NCI-H187 treated with DMSO at 0.1 percent for 48 hours (cell line): Measurements from ENCODE around the gene GPANK1.

Experiments used
- DNase-seq: peaks from one replicate; lab custom pipeline; 2025; lab: John Stamatoyannopoulos, UW

The GPANK1 gene

DNA sequence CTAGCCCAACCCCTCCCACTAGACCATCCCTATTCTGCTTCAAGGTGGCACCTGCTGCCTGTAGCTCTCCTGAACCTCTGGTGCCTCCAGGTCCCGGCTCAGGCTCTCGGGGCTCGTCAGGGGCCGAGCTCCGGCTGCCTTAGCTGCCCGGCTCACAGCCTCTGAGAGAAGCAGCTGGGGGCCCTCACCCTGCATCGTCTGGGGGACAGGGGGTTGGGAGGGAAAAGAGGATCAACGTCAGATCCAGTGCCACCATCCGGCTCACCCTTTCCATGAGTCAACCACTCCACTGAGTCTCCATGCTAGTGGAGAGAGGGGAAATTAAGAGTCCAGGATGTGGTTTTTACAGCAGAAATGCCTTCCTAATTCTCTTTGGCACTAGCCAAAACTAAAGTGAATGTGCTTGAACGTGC lies 25.3 kb downstream of the GPANK1 start:
- no peak for DNase-seq

DNA sequence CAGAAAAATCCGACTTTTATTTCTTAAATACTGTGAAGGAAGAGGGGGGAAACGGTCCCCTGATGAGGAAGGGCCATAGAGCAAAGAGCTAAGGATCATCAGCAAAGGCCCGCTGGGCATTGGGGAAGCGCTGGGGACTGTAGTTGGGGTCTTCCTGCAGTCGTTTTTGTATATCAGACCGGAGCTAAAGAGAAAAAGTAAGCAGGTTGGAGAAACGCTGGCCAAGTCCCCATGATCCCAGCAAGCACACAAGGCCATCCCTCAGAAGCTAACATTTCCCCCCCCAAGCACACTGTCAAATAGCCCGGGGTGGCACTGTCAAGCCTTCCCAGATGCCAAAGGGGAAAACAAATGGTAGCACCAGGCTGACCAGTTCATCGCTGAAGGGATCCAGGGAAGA lies 25.8 kb downstream of the GPANK1 start:
- no peak for DNase-seq

DNA sequence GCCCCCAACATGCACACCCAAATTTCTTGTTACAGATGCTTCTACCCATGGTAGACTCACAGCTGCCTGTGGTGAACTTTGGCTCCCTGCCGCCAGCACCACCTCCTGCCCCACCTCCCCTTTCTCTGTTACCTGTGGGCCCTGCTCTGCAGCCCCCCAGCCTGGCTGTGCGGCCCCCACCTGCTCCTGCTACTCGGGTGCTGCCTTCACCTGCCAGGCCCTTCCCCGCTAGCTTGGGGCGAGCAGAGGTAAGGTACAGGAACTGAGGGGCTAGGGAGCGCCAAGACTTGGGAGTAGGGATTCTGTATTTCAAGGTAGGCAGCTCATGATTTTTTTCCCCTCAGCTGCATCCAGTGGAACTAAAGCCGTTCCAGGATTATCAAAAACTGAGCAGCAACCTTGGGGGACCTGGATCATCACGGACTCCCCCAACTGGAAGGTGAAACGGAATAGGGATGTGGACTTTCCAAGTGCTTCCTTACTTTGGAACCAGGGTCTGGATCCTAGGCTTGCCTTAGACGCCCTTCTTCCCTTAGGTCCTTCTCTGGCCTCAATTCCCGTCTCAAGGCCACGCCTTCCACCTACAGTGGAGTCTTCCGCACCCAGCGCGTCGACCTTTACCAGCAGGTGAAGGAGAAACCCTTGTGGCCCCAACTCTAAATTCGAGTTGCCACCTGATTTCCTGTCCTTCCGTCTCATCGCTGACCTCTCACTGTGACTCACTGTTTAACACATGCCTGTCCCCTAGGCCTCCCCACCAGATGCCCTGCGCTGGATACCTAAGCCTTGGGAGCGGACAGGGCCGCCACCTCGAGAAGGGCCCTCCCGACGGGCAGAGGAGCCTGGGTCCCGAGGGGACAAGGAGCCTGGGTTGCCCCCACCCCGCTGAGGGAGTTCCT lies 27.9 kb downstream of the GPANK1 start:
- DNase-seq, result no peak

DNA sequence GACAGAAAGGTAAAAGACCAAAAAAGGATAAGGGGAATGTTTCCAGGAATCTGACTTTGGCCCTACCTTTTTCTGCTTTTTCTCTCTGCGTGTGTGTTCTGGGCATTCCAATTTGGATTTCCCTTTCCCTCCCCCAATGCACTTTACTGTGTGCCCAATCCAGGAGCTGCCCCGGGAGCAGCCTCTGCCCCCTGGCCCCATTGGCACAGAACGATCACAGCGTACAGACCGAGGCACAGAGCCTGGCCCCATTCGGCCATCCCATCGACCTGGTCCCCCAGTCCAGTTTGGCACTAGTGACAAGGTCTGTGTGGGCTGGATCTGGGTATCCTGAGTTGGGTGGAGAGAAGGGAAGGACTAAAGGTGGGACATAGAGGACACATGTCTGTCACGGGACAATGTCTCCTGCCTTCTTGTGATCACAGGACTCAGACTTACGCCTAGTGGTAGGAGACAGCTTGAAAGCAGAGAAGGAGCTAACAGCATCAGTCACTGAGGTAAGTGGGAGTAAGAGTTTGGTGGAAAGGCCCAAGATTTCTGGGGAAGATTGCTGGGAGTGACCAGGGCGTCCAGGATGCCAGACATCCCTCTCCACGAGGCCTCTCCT lies 29.7 kb downstream of the GPANK1 start:
- no peak for DNase-seq

DNA sequence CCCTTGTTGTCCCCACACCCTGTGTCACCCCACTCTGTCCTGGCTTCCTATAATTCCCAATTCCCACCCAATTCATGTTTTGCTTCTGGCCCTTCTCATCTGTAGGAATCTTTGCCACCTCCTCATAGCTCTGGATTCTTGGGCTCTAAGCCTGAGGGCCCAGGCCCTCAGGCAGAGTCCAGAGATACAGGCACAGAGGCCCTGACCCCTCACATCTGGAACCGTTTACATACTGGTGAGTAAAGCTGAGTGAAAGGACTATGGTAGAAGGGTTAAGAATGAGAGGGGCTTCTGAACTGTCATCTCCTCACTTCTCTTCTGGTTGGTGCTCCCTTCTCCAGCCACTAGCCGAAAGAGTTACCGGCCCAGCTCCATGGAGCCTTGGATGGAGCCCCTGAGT lies 30.7 kb downstream of the GPANK1 start:
- DNase-seq, result no peak

DNA sequence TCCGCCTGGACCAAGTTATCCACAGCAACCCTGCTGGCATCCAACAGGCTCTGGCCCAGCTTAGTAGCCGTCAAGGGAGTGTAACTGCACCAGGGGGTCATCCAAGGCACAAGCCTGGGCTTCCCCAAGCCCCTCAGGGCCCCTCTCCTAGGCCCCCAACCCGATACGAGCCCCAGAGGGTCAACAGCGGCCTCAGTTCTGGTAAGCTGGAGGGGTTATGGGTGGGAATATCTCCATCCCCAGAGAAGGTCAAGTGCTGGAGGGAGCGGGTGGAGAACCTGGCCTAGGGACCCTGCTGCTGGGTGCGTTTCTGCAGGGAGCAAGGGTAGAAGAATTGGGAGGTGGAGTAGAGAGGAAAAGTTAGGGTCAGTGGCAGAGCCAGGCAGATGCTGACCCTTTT lies 31.4 kb downstream of the GPANK1 start:
- DNase-seq, result no peak

DNA sequence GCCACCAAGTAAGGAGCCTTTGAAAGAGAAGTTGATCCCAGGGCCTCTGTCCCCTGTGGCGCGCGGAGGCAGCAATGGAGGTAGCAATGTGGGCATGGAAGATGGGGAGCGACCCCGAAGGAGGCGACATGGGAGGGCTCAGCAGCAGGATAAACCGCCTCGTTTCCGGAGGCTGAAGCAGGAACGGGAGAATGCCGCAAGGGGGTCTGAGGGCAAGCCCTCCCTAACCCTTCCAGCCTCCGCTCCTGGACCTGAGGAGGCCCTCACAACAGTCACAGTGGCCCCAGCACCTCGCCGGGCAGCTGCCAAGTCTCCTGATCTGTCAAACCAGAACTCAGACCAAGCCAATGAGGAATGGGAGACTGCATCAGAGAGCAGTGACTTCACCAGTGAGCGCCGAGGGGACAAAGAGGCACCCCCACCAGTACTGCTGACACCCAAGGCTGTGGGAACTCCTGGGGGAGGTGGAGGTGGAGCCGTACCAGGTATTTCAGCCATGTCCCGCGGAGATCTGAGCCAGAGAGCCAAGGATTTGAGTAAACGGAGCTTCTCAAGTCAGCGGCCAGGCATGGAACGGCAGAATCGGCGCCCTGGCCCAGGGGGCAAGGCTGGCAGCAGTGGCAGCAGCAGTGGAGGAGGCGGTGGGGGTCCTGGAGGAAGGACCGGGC lies 32.4 kb downstream of the GPANK1 start:
- no peak for DNase-seq

DNA sequence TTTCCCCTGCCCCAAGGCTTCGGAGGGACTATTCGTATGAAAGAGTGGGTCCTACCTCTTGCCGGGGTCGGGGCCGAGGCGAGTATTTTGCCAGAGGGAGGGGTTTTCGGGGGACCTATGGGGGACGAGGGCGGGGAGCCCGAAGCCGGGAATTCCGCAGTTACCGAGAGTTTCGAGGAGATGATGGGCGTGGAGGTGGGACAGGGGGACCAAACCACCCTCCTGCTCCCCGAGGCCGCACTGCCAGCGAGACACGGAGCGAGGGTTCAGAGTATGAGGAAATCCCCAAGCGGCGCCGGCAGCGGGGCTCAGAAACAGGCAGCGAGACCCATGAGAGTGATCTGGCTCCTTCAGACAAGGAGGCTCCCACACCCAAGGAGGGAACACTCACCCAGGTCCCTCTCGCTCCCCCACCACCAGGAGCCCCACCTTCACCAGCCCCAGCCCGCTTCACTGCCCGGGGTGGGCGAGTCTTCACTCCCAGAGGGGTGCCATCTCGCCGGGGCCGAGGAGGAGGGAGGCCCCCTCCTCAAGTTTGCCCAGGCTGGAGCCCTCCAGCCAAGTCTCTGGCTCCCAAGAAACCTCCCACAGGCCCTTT lies 33.0 kb downstream of the GPANK1 start:
- no peak for DNase-seq

DNA sequence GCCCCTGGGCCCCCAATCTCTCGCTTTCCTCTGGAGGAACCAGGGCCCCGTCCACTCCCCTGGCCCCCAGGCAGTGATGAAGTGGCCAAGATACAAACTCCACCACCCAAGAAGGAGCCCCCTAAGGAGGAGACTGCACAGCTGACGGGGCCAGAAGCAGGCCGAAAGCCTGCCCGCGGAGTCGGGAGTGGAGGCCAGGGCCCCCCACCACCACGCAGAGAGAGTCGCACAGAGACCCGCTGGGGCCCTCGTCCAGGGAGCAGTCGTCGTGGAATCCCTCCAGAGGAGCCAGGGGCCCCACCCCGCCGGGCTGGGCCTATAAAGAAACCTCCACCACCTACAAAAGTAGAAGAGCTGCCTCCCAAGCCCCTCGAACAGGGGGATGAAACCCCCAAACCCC lies 33.6 kb downstream of the GPANK1 start:
- no peak for DNase-seq

DNA sequence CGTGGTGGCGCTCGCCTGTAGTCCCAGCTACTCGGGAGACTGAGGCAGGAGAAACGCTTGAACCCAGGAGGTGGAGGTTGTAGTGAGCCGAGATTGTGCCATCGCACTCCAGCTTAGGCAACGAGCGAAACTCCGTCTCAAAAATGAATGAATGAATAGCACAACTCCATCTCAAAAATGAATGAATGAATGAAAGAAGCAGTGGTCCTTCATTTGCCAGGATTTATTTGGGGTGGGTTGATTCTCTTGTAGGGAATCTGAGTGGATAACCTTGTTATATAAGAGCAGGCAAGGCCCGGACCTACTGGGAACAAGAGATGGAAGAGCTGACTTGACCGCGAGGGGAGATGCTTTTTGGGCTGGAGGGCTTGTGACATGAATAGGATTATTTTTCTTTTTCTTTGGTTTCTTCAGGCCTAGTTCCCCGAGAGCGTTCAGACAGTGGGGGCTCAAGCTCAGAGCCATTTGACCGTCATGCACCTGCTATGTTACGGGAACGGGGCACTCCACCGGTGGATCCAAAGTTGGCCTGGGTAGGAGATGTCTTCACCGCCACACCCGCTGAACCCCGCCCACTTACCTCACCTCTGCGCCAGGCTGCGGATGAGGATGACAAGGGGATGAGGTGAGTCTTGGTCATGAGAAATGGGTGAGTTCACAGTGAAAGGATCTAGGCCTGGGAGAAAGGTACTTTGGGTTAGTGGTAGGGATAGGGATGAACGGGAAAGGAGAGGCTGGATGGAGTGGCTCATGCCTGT lies 34.4 kb downstream of the GPANK1 start:
- DNase-seq, result no peak

DNA sequence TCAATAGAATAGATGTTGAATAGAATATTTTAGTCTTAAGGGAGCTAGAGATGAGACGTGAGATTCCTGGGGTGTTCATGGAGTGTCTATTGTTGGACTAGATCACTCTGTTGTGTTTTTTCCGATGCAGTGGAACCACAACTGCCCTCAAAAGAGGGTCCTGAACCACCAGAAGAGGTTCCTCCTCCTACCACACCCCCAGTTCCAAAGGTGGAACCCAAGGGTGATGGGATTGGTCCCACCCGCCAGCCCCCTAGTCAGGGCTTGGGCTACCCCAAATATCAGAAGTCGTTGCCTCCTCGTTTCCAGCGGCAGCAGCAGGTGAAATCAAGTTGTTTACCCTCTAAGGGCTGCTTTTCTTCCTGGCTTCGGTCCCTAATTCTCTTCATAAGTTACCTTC lies 35.8 kb downstream of the GPANK1 start:
- DNase-seq, result no peak

DNA sequence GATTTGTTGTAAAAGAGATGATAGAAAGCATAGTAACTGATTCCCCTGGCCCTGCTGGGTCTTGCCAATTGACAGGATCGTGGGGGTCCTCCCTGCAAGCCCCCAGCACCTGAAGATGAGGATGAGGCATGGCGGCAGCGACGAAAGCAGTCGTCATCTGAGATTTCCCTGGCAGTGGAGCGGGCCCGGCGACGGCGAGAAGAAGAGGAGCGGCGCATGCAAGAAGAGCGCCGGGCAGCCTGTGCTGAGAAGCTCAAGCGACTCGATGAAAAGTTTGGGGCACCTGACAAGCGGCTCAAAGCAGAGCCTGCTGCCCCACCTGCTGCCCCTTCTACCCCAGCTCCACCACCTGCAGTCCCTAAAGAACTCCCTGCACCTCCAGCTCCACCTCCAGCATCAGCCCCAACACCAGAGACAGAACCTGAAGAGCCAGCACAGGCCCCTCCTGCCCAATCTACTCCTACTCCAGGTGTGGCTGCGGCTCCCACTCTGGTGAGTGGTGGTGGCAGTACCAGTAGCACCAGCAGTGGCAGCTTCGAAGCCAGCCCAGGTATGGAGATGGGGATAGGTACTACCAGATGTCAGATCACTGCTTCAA lies 37.0 kb downstream of the GPANK1 start:
- DNase-seq, result no peak

DNA sequence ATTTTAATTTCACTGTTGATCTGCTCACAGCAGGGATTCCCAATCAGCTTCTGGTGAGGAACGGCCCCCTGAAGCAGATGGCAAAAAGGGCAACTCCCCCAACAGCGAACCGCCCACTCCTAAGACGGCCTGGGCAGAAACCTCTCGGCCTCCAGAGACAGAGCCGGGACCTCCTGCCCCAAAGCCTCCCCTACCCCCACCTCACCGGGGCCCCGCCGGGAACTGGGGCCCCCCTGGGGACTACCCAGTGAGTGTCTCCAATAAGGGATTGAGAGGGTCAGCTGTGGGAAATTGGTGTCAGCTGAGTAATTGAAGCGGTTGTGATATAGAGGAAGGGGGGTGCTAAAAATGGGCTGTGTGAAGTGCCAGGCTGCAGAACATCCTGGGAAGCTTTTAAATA lies 37.8 kb downstream of the GPANK1 start:
- DNase-seq, result no peak

DNA sequence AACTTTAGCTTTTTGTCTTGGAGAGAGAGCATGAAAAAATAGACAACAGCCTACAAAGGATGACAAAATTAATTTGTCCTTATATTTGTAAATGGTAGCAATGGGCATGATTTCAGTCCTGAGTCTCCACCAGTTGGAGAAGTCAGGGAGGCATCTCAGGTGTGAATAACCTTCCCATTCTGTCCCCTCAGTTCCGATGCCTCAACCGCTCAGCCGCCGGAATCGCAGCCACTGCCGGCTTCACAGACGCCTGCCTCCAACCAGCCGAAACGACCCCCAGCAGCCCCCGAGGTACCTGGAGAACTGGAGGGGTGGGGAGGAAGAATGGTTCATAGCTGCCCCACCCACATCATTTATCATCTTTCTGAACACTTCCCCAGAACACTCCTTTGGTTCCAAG lies 40.7 kb downstream of the GPANK1 start:
- DNase-seq, result no peak

DNA sequence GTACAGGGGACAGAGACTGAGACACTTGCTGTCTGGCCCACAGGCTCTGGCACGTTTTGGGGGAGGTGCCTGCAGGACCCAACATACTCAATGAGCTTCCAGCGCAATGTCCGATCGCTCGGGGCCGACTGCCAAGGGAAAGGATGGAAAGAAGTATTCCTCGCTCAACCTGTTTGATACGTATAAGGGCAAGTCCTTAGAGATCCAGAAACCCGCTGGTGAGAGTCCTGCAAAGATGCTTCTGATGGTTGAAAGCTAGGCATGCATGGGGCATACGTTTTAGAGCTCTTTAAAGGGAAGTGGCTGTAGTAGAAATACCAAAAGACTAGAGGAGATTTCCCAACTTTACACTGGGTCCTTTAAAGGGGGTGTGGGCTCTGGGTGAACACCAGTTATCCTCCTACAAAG lies 42.1 kb downstream of the GPANK1 start:
- no peak for DNase-seq

DNA sequence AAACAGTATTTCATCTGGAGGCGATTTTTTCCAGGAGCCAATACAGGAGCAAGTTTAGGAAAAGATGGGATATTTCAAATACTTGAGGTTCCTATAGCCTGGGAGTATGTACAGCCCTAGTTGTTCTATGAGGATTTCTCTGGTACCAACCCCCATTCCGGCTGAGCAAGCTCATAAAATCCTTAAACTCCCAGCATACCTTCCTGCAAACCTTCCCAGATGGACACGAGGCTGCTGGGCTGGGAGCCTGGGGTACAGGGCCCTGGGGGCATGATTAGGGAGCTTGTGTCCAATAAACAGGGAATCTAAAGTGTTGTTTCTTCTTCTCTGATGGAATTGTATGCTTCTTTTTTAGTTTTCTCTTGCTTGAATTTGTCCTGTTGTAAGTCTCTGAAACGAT lies 42.8 kb downstream of the GPANK1 start:
- DNase-seq, result no peak

DNA sequence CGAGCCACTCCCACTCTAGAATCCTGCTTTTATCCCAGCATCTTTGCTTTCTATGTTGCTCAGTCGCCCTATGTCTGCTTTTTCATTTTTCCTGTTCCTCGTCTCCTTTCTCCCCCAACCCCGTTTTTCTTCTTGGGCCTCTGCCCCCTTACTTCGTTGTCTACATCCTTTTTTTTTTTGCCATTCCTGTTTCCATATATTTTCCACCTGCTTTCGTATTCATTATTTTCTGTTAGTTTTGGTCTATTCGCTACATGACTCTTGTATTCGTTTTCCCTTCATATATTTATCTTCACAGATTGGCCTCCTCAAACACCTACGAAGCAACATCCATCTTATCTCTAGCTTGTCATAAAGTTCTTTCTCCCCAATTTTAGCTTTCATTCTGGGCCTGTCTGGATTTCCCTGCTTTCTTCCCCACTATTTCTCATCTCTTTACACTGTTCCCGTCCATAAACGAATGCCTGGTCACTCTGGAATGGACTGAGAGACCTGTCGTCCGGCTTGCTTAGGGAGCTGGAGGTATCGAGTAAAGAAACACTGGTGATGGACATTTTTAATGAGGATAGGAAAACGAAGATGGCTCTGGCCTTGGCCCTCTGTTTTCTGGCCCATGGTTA lies 43.4 kb downstream of the GPANK1 start:
- no peak for DNase-seq

DNA sequence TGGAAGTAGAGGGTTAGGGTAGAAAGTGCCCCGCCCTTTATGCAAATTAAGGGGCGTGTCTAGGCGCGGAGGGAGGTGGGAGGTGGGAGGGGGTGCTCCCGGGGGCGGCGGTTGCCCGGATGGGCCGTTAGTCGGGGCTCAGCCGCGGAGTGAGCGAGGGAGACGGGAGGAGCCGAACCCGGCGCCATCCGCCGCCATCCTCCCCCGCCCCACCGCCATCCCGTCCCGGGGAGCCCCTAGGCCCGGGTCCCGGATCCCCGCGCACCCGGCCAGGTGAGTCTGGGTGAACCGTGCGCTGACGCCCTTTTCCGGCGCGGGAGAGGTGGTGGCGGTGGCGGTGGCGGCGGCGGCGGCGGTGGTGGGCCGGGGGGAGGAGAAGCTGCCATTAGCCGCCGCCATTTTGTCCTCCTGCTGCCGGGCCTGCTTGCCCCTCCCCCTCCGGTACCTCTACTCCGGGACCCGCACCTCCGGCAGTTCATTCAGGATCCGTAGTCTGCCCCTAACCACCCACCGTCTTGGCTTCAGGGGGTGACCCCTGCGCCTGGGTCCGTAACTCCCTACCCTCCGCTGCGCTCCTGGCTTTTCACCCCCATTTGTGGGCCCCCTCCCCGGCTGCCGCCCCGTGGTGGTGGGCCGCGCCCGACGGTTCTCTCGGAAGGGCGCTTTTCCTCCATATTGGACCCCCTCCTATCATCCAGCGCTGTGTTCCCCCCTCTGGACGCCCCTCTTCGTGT lies 44.0 kb downstream of the GPANK1 start, which contains the start of gene PRRC2A:
PRRC2A (plus strand) TSS at position 130 of the 734 bp plus-strand sequence. CDS start 2,075 bp downstream, outside the sequence.
- peak; percentile 18 for DNase-seq

DNA sequence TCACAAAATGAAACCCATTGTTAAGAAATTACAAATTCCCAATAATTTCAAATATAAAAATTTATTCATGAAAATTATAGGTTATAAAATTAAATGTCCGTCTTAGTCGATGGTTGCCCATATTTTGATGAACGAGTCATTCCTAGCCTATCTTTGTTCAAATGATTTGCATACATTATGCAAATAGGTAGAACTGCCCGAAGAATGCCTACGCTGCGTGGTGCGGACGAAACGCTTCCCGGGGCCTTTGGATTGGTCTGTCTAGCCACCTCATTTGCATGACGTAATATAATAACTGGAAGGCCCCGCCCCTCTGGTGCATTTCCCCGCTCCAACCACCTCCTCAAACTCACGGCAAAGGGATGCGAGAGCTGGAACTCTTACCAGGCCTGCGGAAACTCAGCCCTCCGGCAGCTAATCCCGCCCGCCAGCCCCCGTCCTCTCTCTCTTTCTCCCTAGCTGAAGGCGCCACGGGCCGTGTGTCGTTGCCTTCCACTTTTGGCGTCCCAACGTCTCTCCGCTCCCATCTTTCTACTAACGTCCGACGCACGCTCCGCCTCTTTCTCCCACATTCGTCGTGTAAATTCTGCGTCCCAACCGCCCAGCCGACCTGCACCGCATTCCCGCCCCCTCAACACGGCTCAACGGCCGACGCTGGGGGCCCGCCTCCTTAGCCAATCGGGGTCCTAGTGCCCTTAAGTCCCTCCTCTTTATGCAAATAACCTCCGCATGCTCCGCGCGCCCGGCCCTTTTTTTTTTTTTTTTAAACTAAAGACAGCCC lies 44.8 kb downstream of the GPANK1 start:
- peak; percentile 89 for DNase-seq
